GM18520 (cell line): Measurements from ENCODE around the gene TPRN.
A peak's percentile ranks its signal among the peaks of the same experiment; 100 is the strongest.
"Not testable (repeated sequence)": the region's sequence is repeated elsewhere in the genome, so short reads cannot be mapped to it uniquely, and the experiment has no call there.

Source experiments
- ATAC-seq: cut with Tn5 transposase; IDR thresholded peaks from one replicate; pipeline ENCODE4 v1.9.1; 2021; ENCODE audit not compliant: unreplicated experiment

TPRN gene

GRCh38 chr9:137200311-137201204 lies at the start of gene TPRN:
TPRN (minus strand) TSS chr9:137200741; CDS start chr9:137200711, 30 bp downstream.
- peak; percentile 88 for ATAC-seq

GRCh38 chr9:137247916-137248175 lies 47.3 kb upstream of the TPRN start:
- no peak for ATAC-seq

GRCh38 chr9:137247135-137247915 lies 46.8 kb upstream of the TPRN start:
- ATAC-seq: no peak

- ATAC-seq: no peak
Observed at GRCh38 chr9:137245450-137246421, 45.2 kb upstream of the TPRN start.

GRCh38 chr9:137244486-137245449 lies 44.2 kb upstream of the TPRN start:
- no peak for ATAC-seq

- ATAC-seq: no peak
Observed at GRCh38 chr9:137243626-137244485, 43.3 kb upstream of the TPRN start.

GRCh38 chr9:137243266-137243625 lies 42.7 kb upstream of the TPRN start:
- not testable (repeated sequence) for ATAC-seq

- no peak for ATAC-seq
Observed at GRCh38 chr9:137242269-137243203, 42.0 kb upstream of the TPRN start.

- ATAC-seq: peak; percentile 3
Observed at GRCh38 chr9:137241490-137242268, 41.1 kb upstream of the TPRN start.

GRCh38 chr9:137240841-137241489 lies 40.4 kb upstream of the TPRN start, which contains the start of gene TUBB4B:
TUBB4B (plus strand) TSS chr9:137241287; CDS start chr9:137241361, 74 bp downstream.
- peak; percentile 70 for ATAC-seq

GRCh38 chr9:137240318-137240840 lies 39.8 kb upstream of the TPRN start:
- ATAC-seq: peak; percentile 2

- not testable (repeated sequence) for ATAC-seq
Observed at GRCh38 chr9:137239541-137240200, 39.1 kb upstream of the TPRN start.

- ATAC-seq: no peak
Observed at GRCh38 chr9:137237759-137238726, 37.5 kb upstream of the TPRN start.

GRCh38 chr9:137236936-137237421 lies 36.4 kb upstream of the TPRN start:
- ATAC-seq: no peak
